GM18508 (cell line): ENCODE results near the gene RAF1.
A peak's percentile ranks its signal among the peaks of the same experiment; 100 is the strongest.
"Not testable (repeated sequence)": the region's sequence is repeated elsewhere in the genome, so short reads cannot be mapped to it uniquely, and the experiment has no call there.

Experiments used
- ATAC-seq: cut with Tn5 transposase; IDR thresholded peaks from one replicate; pipeline ENCODE4 v1.9.1; 2021; ENCODE audit warnings: moderate number of reproducible peaks; ENCODE audit not compliant: insufficient read depth, unreplicated experiment

Gene RAF1

GRCh38 chr3:12679468-12679867 lies 15.6 kb upstream of the RAF1 start:
- ATAC-seq = no peak

- ATAC-seq = no peak
These were observed 13.7 kb upstream of the RAF1 start for GRCh38 chr3:12677616-12678015.

- ATAC-seq = no peak
These were observed 11.3 kb upstream of the RAF1 start for GRCh38 chr3:12675115-12675810.

- not testable (repeated sequence) for ATAC-seq
These were observed 10.2 kb upstream of the RAF1 start for GRCh38 chr3:12673956-12674736.

- ATAC-seq = no peak
These were observed 7.2 kb upstream of the RAF1 start for GRCh38 chr3:12671120-12671450.

- no peak for ATAC-seq
These were observed 6.6 kb upstream of the RAF1 start for GRCh38 chr3:12670365-12671119.

GRCh38 chr3:12663401-12663935 lies 449 bp downstream of the RAF1 start:
- ATAC-seq = peak; percentile 20

- ATAC-seq = no peak
These were observed 1.1 kb downstream of the RAF1 start for GRCh38 chr3:12662593-12663400.

GRCh38 chr3:12661926-12662592 lies 1.9 kb downstream of the RAF1 start:
- ATAC-seq = no peak

GRCh38 chr3:12661375-12661774 lies 2.5 kb downstream of the RAF1 start:
- not testable (repeated sequence) for ATAC-seq

- no peak for ATAC-seq
These were observed 3.7 kb downstream of the RAF1 start for GRCh38 chr3:12660196-12660595.

GRCh38 chr3:12659316-12660015 lies 4.5 kb downstream of the RAF1 start:
- no peak for ATAC-seq

- no peak for ATAC-seq
These were observed 5.3 kb downstream of the RAF1 start for GRCh38 chr3:12658593-12659058.

- no peak for ATAC-seq
These were observed 7.1 kb downstream of the RAF1 start for GRCh38 chr3:12656850-12657249.

- no peak for ATAC-seq
These were observed 7.7 kb downstream of the RAF1 start for GRCh38 chr3:12656193-12656592.

GRCh38 chr3:12655701-12656100 lies 8.2 kb downstream of the RAF1 start:
- no peak for ATAC-seq

- ATAC-seq = no peak
These were observed 10.2 kb downstream of the RAF1 start for GRCh38 chr3:12653747-12654146.

- ATAC-seq = no peak
These were observed 15.4 kb downstream of the RAF1 start for GRCh38 chr3:12648384-12648959.
